Activated CD4-positive, alpha-beta T cell treated with anti-CD3 and anti-CD28 coated beads, Interleukin-2, amount 50 U/mL, for 48 hours (primary cell): ENCODE measurements around the gene DZIP1L.
"Not testable (repeated sequence)": the region's sequence is repeated elsewhere in the genome, so short reads cannot be mapped to it uniquely, and the experiment has no call there.

ENCODE experiments used
- DNase-seq, 2 experiments: peaks; one replicate each; pipeline ENCODE4 v3.0.0-alpha.2; 2020

DZIP1L gene

DNA sequence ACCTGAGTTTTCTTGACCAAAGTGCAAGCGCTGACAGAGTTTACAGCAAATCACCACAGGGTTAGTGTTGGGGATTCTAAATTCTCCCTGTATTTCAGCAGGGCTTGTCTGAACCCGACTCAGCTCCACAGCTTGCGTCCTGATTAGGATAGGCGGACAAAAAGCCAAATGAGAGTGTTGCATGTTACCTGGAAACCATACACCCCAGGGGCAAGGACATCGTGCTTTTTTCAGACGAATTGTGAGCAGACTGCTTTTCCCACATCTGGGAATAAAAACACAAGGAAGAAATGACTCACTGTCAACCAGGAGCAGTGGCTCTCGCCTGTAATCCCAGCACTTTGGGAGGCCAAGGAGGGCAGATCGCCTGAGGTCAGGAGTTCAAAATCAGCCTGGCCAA, 3.0 kb downstream of the DZIP1L start:
- DNase-seq = no peak

DNA sequence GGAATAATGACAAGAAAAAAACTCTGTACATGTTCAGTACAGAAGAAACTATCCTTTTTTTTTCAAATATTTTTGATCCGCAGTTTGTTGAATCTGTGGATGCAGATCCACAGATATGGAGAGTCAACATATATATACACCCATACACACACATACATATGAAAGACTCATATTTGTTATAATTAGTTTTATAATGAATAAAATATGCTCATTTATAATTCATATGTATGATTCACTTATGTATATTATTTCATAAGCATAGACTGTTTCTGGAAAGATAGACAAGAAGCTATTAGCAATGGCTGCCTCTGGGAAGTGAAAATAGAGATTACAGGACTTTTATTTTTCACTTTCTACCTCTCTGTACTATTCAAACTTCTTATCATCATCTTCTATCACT, 9.8 kb downstream of the DZIP1L start:
- no peak for DNase-seq

- DNase-seq = no peak
These were observed 11.9 kb downstream of the DZIP1L start for GRCh38 chr3:138103466-138103865.

DNA sequence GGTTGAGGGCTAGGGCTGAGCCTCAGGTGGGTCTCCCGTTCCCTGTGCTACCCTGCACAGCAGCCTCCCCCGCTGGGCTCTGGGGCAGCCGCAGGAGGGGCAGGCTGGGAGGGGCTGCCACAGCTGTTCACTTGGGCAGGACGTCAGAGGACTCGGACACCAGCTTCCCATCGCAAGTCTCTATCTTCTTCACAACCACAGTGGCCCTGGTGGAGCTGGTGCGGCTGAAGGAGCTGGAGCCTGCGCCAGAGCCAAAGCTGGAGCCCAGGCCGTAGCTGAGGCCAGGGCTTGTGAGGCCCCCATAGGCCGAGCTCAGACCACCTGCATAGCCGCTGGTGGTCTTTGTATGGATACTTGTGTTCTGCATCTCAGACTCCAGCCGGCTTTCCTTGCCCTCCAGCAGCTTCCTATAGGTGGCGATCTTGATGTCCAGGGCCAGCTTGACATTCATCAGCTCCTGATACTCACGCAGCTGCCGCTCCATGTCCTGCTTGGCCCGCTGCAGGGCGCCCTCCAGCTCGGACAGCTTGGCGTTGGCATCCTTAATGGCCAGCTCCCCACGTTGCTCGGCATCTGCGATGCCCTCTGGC, 14.0 kb downstream of the DZIP1L start:
- not testable (repeated sequence) for DNase-seq

GRCh38 chr3:138099417-138099816, 16.0 kb downstream of the DZIP1L start:
- DNase-seq = no peak

GRCh38 chr3:138097192-138098172, 17.9 kb downstream of the DZIP1L start:
- no peak for DNase-seq

- no peak for DNase-seq
These were observed 21.7 kb downstream of the DZIP1L start for GRCh38 chr3:138093721-138094120.

DNA sequence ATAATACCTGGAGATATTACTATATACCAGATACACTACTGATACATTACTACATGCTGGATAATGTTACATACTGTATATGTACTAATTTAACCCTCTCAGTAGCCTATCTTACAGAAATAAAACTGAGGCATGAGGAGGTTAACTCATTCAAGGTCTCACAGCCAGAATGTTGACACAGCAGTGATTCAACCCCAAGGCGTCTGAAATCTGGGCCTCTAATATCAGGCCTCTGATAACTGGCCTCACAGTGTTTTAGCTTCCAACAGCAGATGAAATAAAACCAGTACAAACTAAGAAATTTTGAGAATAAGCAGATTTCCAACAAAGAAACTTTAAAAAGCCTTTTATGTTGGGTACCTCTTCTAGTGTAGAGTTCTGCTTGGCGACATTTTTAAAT, 23.4 kb downstream of the DZIP1L start:
- DNase-seq = no peak

DNA sequence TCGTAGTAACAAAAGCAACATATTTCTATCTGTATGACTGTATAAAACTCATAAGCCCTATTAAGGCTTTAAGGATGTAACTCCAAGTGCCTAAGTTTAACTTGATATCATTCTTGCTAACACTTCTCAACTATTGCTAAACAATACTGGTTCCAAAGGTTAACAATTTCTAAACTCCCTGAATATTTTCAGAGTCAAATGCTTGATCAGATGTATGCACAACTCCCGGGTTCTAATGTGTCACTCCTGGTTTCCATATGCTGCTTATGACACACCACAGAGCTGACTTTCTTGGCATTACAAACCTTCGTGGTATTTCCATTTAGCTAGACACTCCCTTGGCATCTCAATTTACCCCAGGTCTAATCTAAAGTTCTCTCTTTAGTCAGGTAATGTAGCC, 26.3 kb downstream of the DZIP1L start:
- DNase-seq = no peak

- not testable (repeated sequence) for DNase-seq
These were observed 29.7 kb downstream of the DZIP1L start for GRCh38 chr3:138085745-138086144.

DNA sequence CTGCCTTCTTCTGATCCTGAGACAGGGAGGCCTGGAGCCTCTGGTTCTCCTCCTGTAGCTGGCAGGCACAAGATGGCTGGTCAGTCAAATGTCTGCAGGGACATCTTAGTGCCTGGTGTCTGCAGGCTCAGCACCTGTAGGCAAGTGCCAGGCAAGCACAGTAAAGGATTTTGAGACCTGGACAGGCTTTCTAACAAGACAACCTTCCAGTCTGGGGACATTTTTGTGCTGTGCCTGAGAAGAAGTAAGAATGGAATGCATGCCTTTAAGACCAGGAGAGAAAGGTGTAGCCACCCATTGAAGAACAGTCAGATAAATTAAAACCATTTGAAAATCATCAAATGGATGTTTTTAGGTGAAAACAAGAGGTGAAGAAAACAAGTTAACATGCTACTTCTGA, 31.2 kb downstream of the DZIP1L start:
- DNase-seq = no peak

GRCh38 chr3:138082992-138083386, 32.4 kb downstream of the DZIP1L start:
- no peak for DNase-seq

DNA sequence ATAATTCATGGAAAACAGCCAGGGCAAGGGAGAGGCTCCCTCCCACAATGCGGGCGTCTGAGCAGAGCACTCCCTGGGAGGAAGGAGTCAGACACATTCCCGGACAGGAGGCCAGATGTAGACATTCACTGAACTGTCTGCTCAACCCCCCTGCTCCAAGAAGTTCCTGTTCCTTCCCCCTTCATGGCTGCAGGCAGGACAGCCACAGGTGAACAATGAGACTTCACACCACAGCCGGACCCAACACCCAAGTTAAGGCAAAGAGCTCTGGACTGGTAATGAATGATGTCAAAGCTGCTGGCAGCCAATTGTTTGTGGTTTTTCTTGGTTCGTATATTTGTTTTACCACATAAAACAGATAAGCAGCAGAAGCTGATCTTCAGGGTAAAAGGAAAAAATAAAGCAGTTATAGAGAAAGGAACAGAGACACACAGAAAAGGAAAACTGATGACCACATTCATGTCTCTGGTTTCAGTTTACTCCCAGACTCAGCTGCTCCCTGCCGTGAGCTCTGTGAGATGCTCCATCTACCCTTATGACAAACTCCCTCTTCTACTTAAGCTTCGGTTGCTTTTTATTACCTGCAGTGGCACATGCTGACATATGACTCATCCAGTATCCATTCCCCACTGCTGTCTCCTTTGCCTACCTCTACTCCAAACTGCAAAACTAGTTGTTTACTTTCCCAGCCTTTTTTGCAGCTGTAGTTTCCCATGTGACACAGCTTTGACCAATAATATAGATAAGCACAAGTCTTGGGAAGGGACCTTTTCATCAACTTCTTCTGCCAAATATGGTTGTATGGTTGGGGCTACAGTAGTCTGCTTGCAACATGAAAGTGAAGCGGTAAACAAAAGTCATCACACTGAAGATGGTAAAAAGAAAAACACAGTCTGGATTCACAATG, 33.1 kb downstream of the DZIP1L start:
- peak in 1 of 2 experiments; percentile 35 for DNase-seq

DNA sequence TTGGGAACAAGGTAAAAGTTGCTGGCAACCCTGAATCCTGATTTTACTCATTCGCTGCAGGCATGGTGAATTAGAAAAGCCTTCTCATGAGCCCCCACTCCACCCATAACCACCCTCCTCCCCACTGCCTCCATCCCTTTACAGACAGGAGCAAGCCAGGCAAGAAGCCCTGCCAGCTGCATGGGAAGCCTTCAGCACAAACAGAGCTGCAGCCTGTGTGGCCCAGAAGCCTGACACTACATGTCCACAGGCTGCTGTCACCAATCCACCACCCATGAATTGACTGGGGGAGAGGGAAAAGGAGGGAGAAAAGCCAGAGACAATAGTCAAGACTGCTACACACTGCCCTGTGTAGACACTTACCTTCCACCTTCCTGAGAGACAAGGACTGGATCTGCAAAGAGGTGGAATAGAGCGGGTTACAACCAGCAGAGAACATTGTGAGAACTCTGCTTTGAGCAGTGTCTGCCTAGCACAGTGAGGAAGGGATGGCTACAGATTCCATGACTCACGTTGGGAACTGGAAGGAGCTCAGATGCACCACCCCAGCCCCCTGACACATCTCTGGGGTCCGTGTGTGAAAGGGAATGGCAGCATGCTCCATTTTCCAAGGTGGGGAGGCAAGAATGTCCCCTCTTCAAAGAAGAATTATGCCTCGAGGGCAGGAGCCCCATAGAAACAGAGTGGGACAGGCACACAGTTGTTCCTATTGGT, 33.9 kb downstream of the DZIP1L start:
- DNase-seq = no peak

GRCh38 chr3:138079901-138080300, 35.5 kb downstream of the DZIP1L start:
- DNase-seq = no peak

DNA sequence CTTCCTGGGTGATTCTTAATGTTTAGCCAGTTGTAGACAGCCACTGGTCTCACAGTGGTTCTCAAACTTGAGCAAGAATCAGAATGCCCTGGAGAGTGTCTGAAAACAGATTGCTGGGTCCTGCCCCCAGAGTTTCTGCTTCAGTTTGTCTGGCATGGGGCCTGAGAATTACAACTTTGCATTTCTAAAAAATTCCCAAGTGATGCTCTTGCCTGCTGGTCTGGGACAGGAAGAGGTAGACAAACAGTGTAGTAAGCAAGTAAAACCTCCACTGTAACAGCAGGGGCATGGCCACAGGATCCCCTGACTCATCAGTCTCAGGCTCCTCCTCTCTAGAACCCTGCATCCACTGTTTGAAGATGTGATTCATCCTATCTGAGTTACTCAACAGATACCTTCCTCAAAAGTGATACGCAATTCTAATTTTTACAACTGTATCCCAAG, 36.5 kb downstream of the DZIP1L start:
- peak in 1 of 2 experiments; percentile 43 for DNase-seq

GRCh38 chr3:138078096-138078495, 37.3 kb downstream of the DZIP1L start:
- no peak for DNase-seq

DNA sequence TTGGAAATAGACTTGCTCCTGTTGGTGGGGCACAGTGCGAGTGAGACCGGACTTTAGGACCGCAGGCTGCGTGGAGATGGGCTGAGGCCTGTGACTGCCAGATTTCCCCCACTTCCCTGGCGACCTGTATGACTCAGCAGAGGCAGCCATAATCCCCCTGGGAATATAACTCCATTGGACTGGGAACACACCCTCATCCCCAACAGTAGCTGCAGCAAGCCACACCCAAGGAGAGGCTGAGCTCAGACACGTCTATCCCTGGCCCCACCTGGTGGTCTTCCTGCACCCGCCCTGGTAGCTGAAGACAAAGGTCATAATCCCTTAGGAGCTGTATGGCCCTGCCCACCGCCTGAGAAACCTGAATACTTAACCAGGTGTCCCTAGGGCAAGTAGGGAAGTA, 42.6 kb downstream of the DZIP1L start:
- no peak for DNase-seq

GRCh38 chr3:138070006-138070405, 45.4 kb downstream of the DZIP1L start:
- DNase-seq = no peak

DNA sequence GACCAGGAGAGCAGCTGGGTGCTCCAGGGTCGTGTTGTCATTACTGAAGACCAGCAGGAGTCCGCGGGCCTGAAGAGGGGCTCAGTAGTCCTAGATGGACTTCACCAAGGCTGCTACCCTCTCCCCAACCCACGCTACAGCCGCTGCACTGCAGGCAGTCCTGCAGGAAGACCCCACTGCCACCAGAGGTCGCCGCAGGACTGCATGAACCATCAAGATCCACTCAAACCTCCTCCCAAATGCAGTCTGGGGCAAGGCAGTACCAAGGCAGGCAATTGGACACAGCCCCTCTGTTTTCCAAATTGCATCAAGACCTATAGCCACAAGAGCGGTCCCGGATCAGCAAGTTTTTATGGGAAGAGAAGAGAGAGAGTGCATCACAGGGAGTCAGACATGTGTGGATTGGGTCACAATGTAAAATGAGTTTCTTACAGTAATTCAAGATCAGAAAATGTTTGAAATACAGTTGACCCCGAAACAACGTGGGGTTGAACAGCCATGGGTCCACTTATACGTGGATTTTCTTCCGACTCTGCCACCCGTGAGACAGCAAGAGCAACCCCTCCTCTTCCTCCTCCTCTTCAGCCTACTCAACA, 46.7 kb downstream of the DZIP1L start:
- DNase-seq = peak; percentile 85 to 88

DNA sequence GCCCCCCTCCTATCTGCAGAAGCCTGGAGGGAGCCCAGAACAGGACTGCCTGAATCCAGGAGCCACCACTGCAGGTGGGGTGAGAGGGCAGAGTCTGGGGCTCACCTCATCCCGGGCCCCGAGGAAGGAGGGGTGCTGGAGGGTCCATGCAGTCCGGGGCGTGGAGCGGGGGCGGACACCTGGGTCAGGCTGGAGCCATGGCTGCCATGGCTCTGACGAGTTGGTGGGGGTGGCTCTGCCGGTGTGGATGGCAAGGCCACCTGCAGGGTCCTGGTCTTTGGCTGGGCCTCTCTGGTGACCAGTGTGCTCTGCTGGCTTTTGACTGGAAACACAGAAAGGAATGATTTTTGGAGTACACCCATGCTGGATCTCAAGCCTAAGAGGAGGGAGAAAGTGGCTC, 47.4 kb downstream of the DZIP1L start:
- DNase-seq = no peak

DNA sequence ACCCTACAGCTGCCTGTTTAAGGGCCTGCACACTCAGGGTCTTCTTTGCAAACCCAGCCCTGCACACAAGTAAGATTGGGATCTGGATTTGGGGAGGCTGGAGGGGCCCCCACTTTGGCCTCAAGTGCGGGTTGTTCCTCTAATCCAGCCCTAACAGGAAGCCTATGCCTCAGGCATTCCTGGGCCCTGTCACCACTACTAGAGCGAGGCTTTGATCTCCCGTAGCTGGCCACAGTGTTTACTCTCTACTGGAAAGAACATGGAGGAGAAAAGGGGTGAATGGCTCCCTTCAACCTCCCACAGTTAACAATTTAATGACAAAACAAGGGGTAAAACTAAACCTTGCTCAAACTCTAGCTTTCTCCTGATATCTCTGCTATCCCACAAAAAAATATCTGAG, 48.4 kb downstream of the DZIP1L start:
- DNase-seq = no peak
